HCT116 (cell line): ENCODE measurements around the gene WHRN. TPM values are rescaled to one million over a fixed set of nuclear protein-coding genes. Genes with fewer than 3 reads are reported as not detected.

Experiments
- ATAC-seq: fragments of 200-7000 bp; cut with Tn5 transposase; 2 replicates; pipeline ENCODE4 v1.9.1; 2020; ENCODE audit warnings: mild to moderate bottlenecking, moderate library complexity
- BruUV-seq: library from RNA; stranded (reverse); fragments of 400-500 nt; replicated peaks from 2 replicates; lab custom pipeline; 2021; lab: Mats Ljungman, UMichigan
- CTCF ChIA-PET: fragments of 300-600 bp; sonication (Branson Sonifier 250); formaldehyde crosslinking; loops from one replicate; lab custom pipeline; 2021; ENCODE audit warnings: antibody characterized with exemption; lab: Charles Lee
- POLR2A ChIA-PET: fragments of 300-600, 350-600 bp; sonication (Branson Sonifier 250); formaldehyde crosslinking; loops from one replicate; lab custom pipeline; 2021; ENCODE audit warnings: antibody characterized with exemption; lab: Charles Lee
- RAD21 ChIA-PET, 2 experiments: fragments of 300-600 bp; sonication (Branson Sonifier 250); formaldehyde crosslinking; loops; one replicate each; lab custom pipeline; 2023; ENCODE audit warnings: low total read pairs in 2 of 2; ENCODE audit not compliant: uncharacterized antibody in 2 of 2, unreplicated experiment in 2 of 2, low non-redundant PET in 1 of 2; lab: Charles Lee
- DNase-seq: peaks from one replicate; pipeline ENCODE4 v3.0.0-alpha.2; 2010; ENCODE audit warnings: low read depth, low spot score
- H2AFZ ChIP-seq: fragments of 200-600 bp; shearing (Covaris generic), sonication (generic); 2 replicates; pipeline ENCODE4 v1.6.1; 2017; ENCODE audit warnings: low read depth, mixed run types, mixed read lengths, antibody characterized with exemption, low read length; ENCODE audit not compliant: poor library complexity, severe bottlenecking
- H3K27ac ChIP-seq: 2 replicates; pipeline ENCODE4 v1.5.1; 2012; ENCODE audit warnings: low read depth, low read length
- H3K27me3 ChIP-seq: fragments of 200-600 bp; sonication (generic); 2 replicates; pipeline ENCODE4 v1.6.1; 2016; ENCODE audit warnings: mixed run types, low read length, mixed read lengths; ENCODE audit not compliant: insufficient read depth
- H3K36me3 ChIP-seq, 2 experiments: fragments of 200-500 bp in 1 of 2; fragments of 200-600 bp in 1 of 2; sonication (Bioruptor generic) in 1 of 2; sonication (generic) in 1 of 2; 2 replicates each; pipeline versions ENCODE4 v1.5.1 to v1.6.1; 2014 to 2016; ENCODE audit warnings: low read length in 2 of 2, inconsistent platforms in 1 of 2, mixed read lengths in 1 of 2, mixed run types in 1 of 2; ENCODE audit not compliant: insufficient read depth in 2 of 2, control insufficient read depth in 1 of 2
- H3K4me1 ChIP-seq, 2 experiments: fragments of 200-600 bp in 1 of 2; sonication (generic) in 1 of 2; 2 replicates each; pipeline versions ENCODE4 v1.5.1 to v1.6.1; 2012 to 2017; ENCODE audit warnings: low read length in 2 of 2, inconsistent platforms in 1 of 2, mild to moderate bottlenecking in 1 of 2, mixed read lengths in 1 of 2, mixed run types in 1 of 2, moderate library complexity in 1 of 2; ENCODE audit not compliant: insufficient read depth in 2 of 2, control insufficient read depth in 1 of 2
- H3K4me2 ChIP-seq: fragments of 200-600 bp; sonication (generic); 2 replicates; pipeline ENCODE4 v1.6.1; 2017; ENCODE audit warnings: mixed run types, low read length, mixed read lengths
- H3K4me3 ChIP-seq, 2 experiments: fragments of 200-600 bp in 1 of 2; sonication (generic) in 1 of 2; replicated peaks in 1 of 2; 2 replicates each; pipeline ENCODE4 v1.5.1; 2011 to 2016; ENCODE audit warnings: low read length in 2 of 2, control low read depth in 1 of 2, low read depth in 1 of 2, mild to moderate bottlenecking in 1 of 2, mixed read lengths in 1 of 2, mixed run types in 1 of 2
- H3K79me2 ChIP-seq: fragments of 200-600 bp; sonication (generic); 2 replicates; pipeline ENCODE4 v1.6.1; 2017; ENCODE audit warnings: mild to moderate bottlenecking, mixed run types, low read length, moderate library complexity, mixed read lengths; ENCODE audit not compliant: insufficient read depth
- H3K9ac ChIP-seq: fragments of 200-600 bp; sonication (generic); 2 replicates; pipeline ENCODE4 v1.6.1; 2016; ENCODE audit warnings: low read length, mixed read lengths
- H3K9me2 ChIP-seq: fragments of 200-600 bp; sonication (generic), shearing (Covaris generic); 2 replicates; pipeline ENCODE4 v1.6.1; 2017; ENCODE audit warnings: mixed run types, mild to moderate bottlenecking, moderate library complexity; ENCODE audit not compliant: insufficient read depth
- H3K9me3 ChIP-seq, 2 experiments: fragments of 200-500 bp in 1 of 2; fragments of 200-600 bp in 1 of 2; sonication (Bioruptor generic) in 1 of 2; sonication (generic) in 1 of 2; 2 replicates each; pipeline ENCODE4 v1.6.1; 2014 to 2017; ENCODE audit warnings: low read length in 2 of 2, mixed read lengths in 2 of 2, inconsistent platforms in 1 of 2, low read depth in 1 of 2, mild to moderate bottlenecking in 1 of 2, mixed run types in 1 of 2, moderate library complexity in 1 of 2; ENCODE audit not compliant: control insufficient read depth in 1 of 2, insufficient read depth in 1 of 2
- H4K20me1 ChIP-seq: fragments of 200-600 bp; sonication (generic), shearing (Covaris generic); 2 replicates; pipeline ENCODE4 v1.6.1; 2017; ENCODE audit warnings: mixed run types, mild to moderate bottlenecking, moderate library complexity; ENCODE audit not compliant: insufficient read depth
- CBX3 ChIP-seq: IDR thresholded peaks from 2 replicates; pipeline ENCODE4 v1.6.1; 2012; ENCODE audit warnings: low read depth
- CEBPB ChIP-seq: IDR thresholded peaks from 2 replicates; pipeline ENCODE4 v1.6.1; 2012; ENCODE audit warnings: low read depth
- EZH2phosphoT487 ChIP-seq: fragments of 200-600 bp; IDR thresholded peaks from 2 replicates; pipeline ENCODE4 v1.6.1; 2018; ENCODE audit warnings: antibody characterized with exemption, borderline replicate concordance
- FOSL1 ChIP-seq: IDR thresholded peaks from 2 replicates; pipeline ENCODE4 v1.6.1; 2012; ENCODE audit warnings: low read depth
- JUND ChIP-seq: IDR thresholded peaks from 2 replicates; pipeline ENCODE4 v1.6.1; 2012
- POLR2AphosphoS5 ChIP-seq: IDR thresholded peaks from 2 replicates; pipeline ENCODE4 v1.6.1; 2011; ENCODE audit warnings: mild to moderate bottlenecking, low read depth, low read length, moderate library complexity
- REST ChIP-seq: IDR thresholded peaks from 2 replicates; pipeline ENCODE4 v1.6.1; 2012; ENCODE audit warnings: low read depth
- SIN3A ChIP-seq: IDR thresholded peaks from 2 replicates; pipeline ENCODE4 v1.6.1; 2012; ENCODE audit warnings: low read depth
- TCF7L2 ChIP-seq: IDR thresholded peaks from 2 replicates; pipeline ENCODE4 v1.7.0; 2011; ENCODE audit warnings: borderline replicate concordance, inconsistent platforms; ENCODE audit not compliant: insufficient read depth, insufficient read length; ENCODE audit errors: extremely low read depth
- ZBTB33 ChIP-seq: IDR thresholded peaks from 2 replicates; pipeline ENCODE4 v1.6.1; 2011; ENCODE audit warnings: mild to moderate bottlenecking, low read length, moderate library complexity; ENCODE audit not compliant: insufficient replicate concordance; ENCODE audit errors: extremely low read depth
- ZNF274 ChIP-seq: fragments of 200-500 bp; sonication (Bioruptor generic); IDR thresholded peaks from 2 replicates; pipeline ENCODE4 v1.6.1; 2014; ENCODE audit warnings: mild to moderate bottlenecking, low read depth, low read length, inconsistent platforms
- intact Hi-C: fragments of 100-400 bp; cut with micrococcal nuclease; formaldehyde crosslinking; loops from 2 replicates; pipeline ENCODE4 v1.10.0; 2022
- total RNA-seq: library from RNA; stranded (reverse); gene quantifications from one replicate; pipeline ENCODE4 v1.2.1, GENCODE V29; 2021; ENCODE audit not compliant: unreplicated experiment
- TF ChIP-seq, protein P1 (sequence below), 3 experiments: fragments of 200-600 bp in 1 of 3; sonication (generic) in 1 of 3; IDR thresholded peaks in 2 of 3; conservative IDR thresholded peaks in 1 of 3; 2 replicates each; pipeline ENCODE4 v1.5.1; 2012 to 2017; ENCODE audit warnings: low read depth in 2 of 3, low read length in 2 of 3, antibody characterized with exemption in 1 of 3, borderline replicate concordance in 1 of 3, control low read depth in 1 of 3, mild to moderate bottlenecking in 1 of 3, mixed read lengths in 1 of 3, mixed run types in 1 of 3, moderate library complexity in 1 of 3; ENCODE audit not compliant: insufficient read depth in 1 of 3

WHRN gene
- total RNA-seq, 1 experiment from 2014 or later = 12.8 TPM

DNA sequence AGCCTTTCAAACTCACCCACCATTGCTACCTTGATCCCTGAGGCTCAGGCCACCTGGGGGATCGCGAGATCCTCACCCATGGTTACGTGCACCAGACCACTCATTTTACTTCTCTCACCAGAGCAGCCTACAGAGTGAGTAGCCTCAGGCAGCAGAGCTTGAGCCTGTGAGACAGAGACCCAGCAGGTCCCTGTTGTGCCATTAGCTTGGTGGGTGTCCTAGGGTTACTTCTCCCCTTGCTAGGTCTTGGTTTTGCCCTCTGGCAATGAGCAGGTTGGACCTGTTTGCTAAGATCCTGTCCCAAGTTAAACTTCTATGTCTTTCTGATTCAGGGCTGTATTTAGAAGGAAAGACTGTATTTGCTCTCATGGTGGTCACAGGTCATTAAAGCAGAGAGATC, 21.8 kb downstream of the WHRN start:
- POLR2A ChIA-PET = no interaction called here

More for the DNA sequence above, 21.8 kb downstream of the WHRN start:
- no peak overlapping the region for H2AFZ ChIP-seq
- no peak overlapping the region for H3K4me3 ChIP-seq
- H3K27me3 ChIP-seq = no peaks in the 10 kb centered on the region
- intact Hi-C loops = no loop called here
- H3K4me2 ChIP-seq = no peak overlapping the region
- H3K9me2 ChIP-seq = no peaks in the 10 kb centered on the region
- DNase-seq (no peak), ATAC-seq (no peak)
- H3K27ac ChIP-seq = no peak overlapping the region
- H3K79me2 ChIP-seq = no peaks in the 10 kb centered on the region
- TF ChIP-seq REST (no peak), ZNF274 (no peak), CEBPB (no peak), SIN3A (no peak), TCF7L2 (no peak), CBX3 (no peak), POLR2AphosphoS5 (no peak), FOSL1 (no peak), JUND (no peak), EZH2phosphoT487 (no peak), ZBTB33 (no peak)
- TF ChIP-seq, protein P1, sequence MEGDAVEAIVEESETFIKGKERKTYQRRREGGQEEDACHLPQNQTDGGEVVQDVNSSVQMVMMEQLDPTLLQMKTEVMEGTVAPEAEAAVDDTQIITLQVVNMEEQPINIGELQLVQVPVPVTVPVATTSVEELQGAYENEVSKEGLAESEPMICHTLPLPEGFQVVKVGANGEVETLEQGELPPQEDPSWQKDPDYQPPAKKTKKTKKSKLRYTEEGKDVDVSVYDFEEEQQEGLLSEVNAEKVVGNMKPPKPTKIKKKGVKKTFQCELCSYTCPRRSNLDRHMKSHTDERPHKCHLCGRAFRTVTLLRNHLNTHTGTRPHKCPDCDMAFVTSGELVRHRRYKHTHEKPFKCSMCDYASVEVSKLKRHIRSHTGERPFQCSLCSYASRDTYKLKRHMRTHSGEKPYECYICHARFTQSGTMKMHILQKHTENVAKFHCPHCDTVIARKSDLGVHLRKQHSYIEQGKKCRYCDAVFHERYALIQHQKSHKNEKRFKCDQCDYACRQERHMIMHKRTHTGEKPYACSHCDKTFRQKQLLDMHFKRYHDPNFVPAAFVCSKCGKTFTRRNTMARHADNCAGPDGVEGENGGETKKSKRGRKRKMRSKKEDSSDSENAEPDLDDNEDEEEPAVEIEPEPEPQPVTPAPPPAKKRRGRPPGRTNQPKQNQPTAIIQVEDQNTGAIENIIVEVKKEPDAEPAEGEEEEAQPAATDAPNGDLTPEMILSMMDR (IDR thresholded peaks at IDR 0.05 in 2 of 3, conservative IDR thresholded peaks at IDR 0.05 in 1 of 3; ENCODE audit: borderline replicate concordance in 1 of 3, insufficient read depth in 1 of 3, low read depth in 2 of 3, low read length in 2 of 3) = no peak
- RAD21 ChIA-PET = no interaction called here
- CTCF ChIA-PET = no interaction called here
- H4K20me1 ChIP-seq = no peaks in the 10 kb centered on the region
- H3K4me1 ChIP-seq = peaks cover 19 to 38% of the 10 kb centered on the region in 2 experiments
- no peaks in the 10 kb centered on the region for H3K36me3 ChIP-seq
- no peak overlapping the region for H3K9ac ChIP-seq
- BruUV-seq = no TSS peak
- H3K9me3 ChIP-seq = no peaks in the 10 kb centered on the region
